NOMO-1 (cell line): Measurements from ENCODE around the gene STXBP3.
"Not testable (repeated sequence)": the region's sequence is repeated elsewhere in the genome, so short reads cannot be mapped to it uniquely, and the experiment has no call there.

ENCODE experiments used
- DNase-seq, 2 experiments: peaks; one replicate each; lab custom pipeline; 2025; ENCODE audit not compliant: unreplicated experiment in 2 of 2; lab: John Stamatoyannopoulos, UW

STXBP3 gene

DNA sequence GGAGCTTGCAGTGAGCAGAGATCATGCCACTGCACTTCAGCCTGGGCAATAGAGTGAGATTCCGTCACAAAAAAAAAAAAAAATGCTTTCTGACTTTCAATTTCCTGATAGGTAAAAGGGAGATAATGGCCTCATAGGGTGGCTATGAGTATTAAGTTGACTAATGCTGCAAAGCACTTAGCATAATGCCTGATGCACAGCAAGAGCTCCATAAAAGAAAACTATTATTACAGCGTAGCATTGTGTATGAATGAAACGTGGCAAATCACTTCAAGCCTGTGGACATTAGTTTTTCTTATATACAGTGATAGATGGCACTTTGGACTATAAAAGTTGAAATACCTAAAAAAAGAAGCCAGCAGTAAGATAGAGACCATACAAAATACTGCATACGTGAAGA lies 17.0 kb upstream of the STXBP3 start:
- DNase-seq, result no peak

DNA sequence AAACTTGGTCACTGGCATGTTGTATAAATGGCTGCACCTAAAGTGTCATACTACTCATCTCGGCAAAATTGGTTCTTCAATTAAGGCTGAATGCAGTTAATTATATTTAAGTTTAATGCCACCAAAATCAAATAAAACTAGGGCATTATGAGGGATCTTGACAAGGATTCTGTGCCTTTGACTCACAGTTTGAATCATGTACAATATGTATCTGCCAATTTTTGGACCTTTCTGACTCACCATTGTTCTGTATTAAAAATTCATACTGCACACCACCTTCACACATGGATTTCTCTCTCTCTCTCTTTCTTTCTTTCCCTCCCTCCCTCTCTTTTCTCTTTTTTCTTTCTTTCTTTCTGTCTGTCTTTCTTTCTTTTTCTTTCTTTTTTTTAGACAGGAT lies 14.1 kb upstream of the STXBP3 start:
- no peak for DNase-seq

DNA sequence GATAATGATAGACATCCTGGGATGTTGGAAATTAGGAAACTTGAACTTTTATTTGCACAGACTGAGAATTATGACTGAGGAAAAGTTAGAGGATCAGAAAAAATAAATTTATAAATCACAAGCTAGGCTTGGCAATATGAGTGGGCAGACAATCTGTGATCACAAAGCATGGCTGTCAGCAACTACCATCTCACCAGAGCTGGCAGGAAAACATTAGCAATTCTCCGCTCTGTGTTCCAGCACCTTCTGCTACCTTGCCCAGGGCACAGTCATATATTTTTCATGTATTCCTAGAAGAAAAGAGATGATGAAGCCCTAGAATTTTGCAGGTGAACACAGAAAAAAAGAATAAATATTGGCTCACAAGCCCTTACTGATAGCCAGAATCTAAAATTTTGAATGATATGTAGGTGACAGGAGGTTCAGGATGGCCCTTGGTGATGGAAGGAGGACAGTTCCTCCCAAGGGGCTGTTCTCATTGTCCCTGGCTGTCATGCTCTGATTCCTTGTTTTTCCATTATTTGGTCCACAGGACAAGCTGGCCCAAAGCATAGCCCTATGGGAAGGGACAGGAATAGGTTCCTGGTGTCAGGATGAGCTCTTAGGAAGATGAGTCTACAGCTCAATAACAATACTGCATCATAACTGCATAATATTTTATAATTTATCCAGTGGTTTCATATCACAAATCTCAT lies 12.2 kb upstream of the STXBP3 start:
- no peak for DNase-seq

GRCh38 chr1:108742253-108742652 lies 4.2 kb upstream of the STXBP3 start:
- DNase-seq, result no peak

DNA sequence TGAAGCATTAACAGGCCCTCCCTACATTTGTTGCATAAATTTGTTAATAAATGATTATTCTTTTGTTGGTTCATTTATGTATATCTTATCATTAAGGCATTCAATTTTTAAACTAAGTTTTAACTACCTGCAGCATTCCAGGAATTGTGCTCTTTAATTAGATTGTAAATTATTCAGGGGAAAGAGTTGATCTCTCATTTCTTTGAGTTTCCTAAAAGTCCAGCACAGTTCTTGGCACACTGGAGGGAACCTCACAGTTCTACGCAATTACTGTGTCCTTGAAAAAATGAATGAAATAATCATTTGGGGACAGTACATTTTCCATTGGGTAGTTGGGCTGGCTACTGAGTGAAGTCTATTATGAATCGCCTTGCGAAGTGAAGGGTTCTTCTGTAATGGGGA lies 493 bp upstream of the STXBP3 start:
- DNase-seq, result no peak

DNA sequence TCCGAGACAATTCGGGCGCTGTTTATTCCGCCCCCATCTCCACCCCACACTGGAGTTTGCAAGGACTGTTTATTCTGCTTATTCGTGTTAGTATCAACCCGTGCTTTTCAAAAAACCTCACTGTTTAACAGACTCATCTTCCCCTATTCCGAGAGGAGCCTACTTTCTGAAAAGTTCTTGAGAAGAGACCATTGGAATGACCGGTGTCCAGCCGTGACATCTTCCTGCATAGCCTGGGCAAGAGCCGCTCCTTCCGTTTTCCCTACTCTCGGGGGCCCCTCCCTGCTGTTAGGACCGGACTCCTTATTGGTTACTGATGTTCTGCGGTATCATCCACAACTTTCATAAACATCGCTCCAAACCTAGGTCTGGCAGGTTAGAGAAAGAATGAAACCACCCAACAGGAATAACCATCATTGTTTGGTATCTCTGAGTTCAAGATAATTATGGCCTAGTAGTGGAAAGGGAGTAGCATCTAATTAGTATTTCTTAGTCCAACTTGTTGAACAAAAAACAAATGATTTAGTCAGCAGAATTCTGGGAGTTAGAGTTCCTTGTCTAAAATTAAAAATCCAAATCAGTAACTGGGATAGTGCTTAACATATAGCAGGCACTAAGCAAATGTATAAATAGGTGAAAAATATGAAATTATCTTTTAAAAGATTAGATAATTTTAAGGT lies 837 bp downstream of the STXBP3 start:
- DNase-seq, result peak; percentile 69 to 75

DNA sequence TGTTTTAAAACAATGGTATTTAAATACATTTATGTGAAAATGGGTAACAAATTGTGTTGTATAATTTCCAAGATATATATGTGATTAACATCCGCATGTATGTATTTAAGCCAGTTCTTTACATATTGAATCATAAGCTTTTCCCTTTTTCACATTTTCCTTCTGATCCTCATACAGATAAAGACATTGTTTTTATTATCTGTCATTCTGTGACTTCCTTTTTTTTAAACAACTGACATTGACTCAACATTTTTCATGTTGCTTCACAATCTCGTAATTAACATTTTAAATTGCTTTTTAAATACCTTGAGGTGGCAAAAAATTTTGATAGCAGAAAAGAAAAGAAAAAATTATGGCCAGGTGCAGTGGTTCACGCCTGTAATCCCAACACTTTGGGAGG lies 1.4 kb downstream of the STXBP3 start:
- peak; percentile 11 to 81 for DNase-seq

GRCh38 chr1:108749081-108749480 lies 2.6 kb downstream of the STXBP3 start:
- DNase-seq, result no peak

- DNase-seq, result no peak
Observed at GRCh38 chr1:108750476-108751181, 4.2 kb downstream of the STXBP3 start.

GRCh38 chr1:108753363-108753762 lies 6.9 kb downstream of the STXBP3 start:
- DNase-seq, result no peak

DNA sequence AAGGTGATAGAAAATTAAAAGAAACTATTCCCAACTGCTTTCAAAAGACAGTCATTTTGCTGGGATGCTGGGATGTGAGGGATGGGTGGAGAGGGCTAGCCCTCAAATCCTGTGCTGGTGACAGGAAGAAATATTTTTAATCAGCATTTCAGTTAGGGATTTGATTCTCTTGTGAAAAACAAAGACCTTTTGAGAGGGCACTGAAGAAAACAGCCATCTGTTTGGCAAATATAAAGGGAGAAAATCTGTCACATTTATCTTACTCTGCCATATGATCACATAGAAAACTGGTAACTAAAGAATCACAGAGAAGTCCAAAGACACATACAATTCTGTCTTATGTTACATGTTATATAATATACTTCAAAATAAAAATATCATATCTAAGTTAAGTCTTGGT lies 12.3 kb downstream of the STXBP3 start:
- no peak for DNase-seq

- no peak for DNase-seq
Observed at GRCh38 chr1:108767115-108767514, 20.6 kb downstream of the STXBP3 start.

DNA sequence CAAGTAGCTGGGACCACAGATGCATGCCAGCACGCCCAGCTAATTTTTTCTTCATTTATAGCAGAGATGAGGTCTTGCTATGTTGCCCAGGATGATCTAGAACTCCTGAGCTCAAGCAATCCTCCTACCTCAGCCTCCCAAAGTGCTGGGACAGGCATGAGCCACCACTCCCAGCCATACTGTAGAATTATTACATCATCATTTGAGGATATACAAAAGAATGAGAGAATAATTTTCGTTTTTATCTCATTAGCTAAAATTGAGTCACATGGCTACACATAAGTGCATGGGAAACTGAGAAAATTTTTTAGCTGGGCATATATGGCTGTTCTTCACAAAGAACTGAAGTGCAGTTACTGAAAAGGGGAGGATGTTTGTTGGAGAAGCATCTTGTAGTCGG lies 21.2 kb downstream of the STXBP3 start:
- DNase-seq, result no peak

DNA sequence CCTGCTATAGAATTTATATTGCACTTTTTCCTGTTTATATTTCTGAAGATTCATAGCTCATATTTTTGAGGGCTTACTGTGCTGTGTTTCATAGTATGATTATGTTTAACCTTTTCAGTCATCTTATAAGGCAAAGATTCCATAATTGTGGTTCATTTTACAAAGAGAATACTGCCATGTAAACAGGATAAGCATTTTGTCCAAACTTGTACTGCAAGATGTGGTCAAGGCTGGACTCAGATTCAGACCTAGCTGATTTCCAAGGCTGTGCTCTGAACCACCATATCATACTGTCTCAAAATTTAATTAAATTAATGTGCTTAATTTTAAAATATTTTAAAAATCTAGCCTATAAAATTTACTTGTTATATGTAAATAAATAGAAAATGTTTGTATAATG lies 31.4 kb downstream of the STXBP3 start:
- no peak for DNase-seq

GRCh38 chr1:108779455-108779854 lies 33.0 kb downstream of the STXBP3 start:
- DNase-seq, result no peak

- DNase-seq, result no peak
Observed at GRCh38 chr1:108780937-108781574, 34.6 kb downstream of the STXBP3 start.

GRCh38 chr1:108781575-108781944 lies 35.1 kb downstream of the STXBP3 start:
- not testable (repeated sequence) for DNase-seq

DNA sequence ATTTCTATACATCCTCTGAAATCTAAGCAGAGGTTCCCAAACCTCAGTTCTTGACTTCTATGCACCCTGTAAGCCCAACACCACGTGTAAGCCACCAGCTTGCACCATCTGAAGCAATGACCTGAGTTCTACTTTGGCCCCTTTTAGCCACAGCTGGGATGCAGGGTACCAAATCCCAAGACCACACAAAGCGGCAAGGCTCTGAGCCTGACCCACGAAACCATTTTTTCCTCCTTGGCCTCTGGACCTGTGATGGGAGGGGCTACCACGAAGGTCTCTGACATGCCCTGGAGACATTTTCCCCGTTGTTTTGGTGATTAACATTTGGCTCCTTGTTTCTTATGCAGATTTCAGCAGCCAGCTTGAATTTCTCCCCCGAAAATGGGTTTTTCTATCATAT lies 38.8 kb downstream of the STXBP3 start:
- DNase-seq, result no peak

GRCh38 chr1:108785880-108786279 lies 39.4 kb downstream of the STXBP3 start:
- no peak for DNase-seq

DNA sequence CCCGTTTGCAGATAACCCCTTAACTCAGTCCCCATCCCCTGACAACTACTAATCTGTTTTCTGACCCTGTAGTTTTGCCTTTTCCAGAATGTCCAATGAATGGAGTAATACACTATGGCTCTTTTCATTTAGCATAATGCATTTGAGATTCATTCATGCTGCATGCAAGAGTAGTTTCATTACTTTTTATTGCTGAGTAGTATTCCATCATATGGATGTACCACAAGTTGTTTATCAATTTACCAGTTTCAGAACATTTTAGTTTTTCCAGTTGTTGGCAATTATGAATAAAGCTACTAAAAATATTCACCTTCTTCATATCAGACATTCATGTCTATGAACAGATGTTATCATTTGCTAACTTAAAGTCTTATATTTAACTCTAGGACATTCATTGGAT lies 45.3 kb downstream of the STXBP3 start:
- no peak for DNase-seq

- no peak for DNase-seq
Observed at GRCh38 chr1:108792420-108792819, 45.9 kb downstream of the STXBP3 start.

- DNase-seq, result no peak
Observed at GRCh38 chr1:108799001-108799400, 52.5 kb downstream of the STXBP3 start.
